HG02642 (cell line): ENCODE results near the gene ZNF438.

ENCODE experiments used
- ATAC-seq: cut with Tn5 transposase; IDR thresholded peaks from one replicate; pipeline ENCODE4 v1.9.1; 2021; ENCODE audit warnings: mild to moderate bottlenecking; ENCODE audit not compliant: unreplicated experiment, poor library complexity

Gene ZNF438

DNA sequence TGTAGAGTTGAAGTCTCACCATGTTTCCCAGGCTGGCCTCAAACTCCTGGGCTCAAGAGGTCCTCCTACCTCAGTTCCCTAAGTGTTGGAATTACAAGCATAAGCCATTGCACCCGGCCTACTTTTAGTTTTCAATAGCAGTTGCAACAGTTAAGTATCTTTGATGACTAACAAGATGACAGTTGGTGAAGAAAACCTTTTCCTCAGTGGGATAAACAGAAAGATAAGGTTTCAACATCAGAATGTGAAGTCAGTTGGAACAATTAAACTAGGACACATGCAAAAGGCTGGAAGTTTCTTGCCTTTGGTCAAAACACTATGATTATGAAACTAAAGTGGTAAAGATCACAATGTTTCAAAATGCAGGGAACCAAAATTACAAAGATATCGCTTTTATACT, 169.2 kb downstream of the ZNF438 start:
- no peak for ATAC-seq

DNA sequence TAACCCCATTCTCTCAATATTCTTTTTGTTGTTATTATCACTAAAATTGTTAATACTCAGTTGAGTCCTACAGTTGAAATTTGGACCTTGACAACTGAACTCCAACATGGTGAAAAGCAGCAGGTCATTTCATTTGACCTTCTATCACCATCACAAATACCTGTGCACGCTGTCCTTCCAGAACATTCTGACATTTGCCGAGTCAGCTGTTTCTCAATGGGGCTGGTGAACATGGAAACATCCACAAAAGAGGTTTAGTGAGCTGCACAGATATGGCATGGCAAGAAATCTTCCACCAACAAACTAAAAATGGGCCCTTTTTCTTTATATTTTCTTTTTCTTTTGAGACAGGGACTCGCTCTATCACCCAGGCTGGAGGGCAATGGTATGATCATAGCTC, 169.7 kb downstream of the ZNF438 start:
- no peak for ATAC-seq

DNA sequence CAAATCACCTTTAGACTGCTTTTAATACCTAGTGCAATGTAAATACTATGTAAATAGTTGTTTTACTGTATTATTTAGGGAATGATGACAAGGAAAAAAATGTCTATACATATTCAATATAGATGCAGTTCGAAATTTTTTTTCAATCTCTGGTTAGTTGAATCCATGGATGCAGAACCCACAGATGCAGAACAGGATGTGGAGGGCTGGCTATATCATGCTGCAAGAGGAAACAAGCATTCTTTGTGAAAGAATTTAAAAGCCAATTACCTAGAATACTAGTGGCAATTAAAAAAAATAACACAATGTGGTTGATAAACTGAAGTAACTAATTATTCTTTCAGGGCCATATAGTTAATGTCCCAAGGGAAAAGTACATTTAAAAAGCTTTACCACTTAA, 170.4 kb downstream of the ZNF438 start:
- no peak for ATAC-seq

- no peak for ATAC-seq
Observed at GRCh38 chr10:30858499-30858898, 173.2 kb downstream of the ZNF438 start.

DNA sequence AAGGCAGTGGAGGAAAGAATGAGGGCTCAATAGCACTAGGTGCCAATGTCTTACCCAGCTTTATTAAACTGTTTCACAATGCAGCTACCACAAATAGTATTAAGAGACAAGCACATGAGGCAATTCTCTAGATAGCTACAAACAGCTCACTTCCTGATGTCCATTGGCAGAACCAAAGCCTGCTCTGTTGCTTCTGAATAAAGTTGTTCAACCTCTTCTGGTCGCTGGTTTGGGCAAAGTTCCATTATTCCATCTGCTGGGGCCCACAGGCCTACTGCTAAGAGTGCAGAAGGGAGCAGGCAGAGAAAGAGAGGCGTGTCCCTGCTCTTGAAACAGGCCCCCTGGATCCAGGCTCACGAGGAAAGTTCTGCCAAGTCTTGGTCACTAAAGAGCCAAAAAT, 173.9 kb downstream of the ZNF438 start:
- no peak for ATAC-seq

DNA sequence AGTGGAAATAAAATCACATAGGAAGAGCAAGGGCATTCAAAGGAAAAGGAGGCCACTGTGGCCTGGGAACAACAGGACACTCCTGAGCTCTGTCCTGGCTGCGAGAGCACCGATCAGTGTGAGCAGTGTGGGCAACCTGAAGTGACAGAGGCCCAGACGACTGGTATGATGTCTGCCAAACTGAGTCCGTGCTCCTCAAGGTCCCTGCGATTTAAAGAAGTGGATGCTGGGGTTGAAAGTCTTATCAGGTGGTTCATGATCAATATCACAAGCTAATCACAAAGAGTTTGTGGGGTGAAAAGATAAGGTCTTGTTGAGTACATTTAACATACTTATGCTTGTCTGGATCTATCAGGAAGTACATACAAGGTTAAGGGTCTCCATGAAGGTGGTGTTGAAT, 176.5 kb downstream of the ZNF438 start:
- ATAC-seq = no peak

DNA sequence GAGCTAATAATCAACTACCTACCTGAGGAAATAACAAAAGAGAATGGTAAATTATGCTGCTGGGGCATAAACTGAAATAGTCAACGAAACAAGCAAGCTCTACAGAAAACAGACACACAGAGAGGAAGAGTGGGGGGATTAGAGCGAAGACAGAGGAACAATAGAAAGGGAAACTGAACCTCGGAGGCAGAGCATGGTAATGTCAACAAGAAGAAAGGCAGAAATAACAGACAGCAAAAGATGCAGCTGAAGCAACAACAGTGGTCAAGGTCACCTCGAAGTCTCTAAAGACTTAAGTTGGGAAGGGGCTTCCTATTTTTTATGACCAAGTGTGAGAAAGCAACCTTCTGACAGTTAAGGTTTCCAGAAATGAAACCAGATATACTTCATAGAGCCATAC, 177.0 kb downstream of the ZNF438 start:
- ATAC-seq = no peak

- ATAC-seq = no peak
Observed at GRCh38 chr10:30853066-30853465, 178.6 kb downstream of the ZNF438 start.

DNA sequence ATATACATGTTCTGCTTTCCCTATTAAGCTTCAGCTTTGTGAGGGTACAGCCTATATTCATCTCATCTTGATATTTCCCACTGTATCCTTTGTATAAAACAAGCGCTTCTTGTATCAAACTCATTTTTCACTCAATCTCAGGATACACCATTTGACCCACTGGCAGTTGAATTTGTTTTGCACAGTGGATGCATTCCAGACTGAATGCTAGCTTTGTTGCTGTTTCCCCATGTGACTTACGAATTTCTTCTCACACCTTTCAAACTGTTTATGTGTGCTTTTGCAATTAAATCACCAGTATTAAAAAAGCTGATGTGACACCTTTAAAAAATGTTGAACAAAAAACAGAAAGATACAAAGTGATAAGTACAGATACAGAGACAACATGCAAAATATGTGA, 180.9 kb downstream of the ZNF438 start:
- ATAC-seq = no peak

DNA sequence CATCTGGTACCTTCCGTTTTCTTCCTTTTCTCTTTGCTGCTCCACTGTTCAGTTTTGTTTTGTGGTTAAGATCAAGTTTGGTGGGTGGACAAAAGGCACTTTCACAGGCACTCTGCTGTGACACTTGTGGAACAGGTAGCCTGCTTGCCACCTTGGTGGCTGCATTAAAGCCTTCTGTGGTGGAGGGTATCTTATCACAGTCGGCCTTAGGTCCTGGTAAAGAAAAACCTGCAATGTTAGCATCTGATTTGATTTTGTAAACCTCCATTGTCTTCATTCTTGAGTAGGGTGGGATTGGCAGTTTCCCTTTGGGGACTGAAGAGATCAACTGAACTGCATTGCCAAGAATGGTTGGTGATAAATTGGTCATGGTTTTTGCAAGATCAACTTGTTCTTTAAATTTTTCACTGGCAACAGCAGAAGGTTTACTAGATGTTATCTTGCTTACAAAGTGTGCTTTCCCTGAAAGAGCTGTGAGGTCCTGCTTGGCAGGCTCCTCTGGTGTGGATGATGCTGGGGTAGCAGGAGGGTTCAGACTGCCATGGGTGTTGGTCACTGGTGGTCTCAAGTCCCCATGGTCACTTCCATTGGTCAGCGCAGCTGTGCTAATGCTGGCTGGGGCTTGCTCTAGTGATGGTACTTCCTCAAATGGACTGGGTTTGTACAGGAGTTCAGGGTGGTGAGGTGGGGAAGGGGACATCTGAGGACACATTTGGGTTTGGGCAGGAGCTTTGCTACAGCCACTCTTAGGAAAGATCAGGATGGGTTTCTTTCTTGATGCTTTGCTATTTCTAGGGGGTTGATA, 182.2 kb downstream of the ZNF438 start:
- ATAC-seq = no peak

- ATAC-seq = no peak
Observed at GRCh38 chr10:30848396-30849032, 183.2 kb downstream of the ZNF438 start.

GRCh38 chr10:30847642-30848041, 184.0 kb downstream of the ZNF438 start:
- no peak for ATAC-seq

- ATAC-seq = no peak
Observed at GRCh38 chr10:30847199-30847598, 184.5 kb downstream of the ZNF438 start.

- no peak for ATAC-seq
Observed at GRCh38 chr10:30846710-30847109, 185.0 kb downstream of the ZNF438 start.

GRCh38 chr10:30842894-30843293, 188.8 kb downstream of the ZNF438 start:
- ATAC-seq = no peak

GRCh38 chr10:30842185-30842584, 189.5 kb downstream of the ZNF438 start:
- no peak for ATAC-seq

- ATAC-seq = no peak
Observed at GRCh38 chr10:30840395-30841050, 191.1 kb downstream of the ZNF438 start.

- ATAC-seq = no peak
Observed at GRCh38 chr10:30839652-30840051, 192.0 kb downstream of the ZNF438 start.

GRCh38 chr10:30836406-30836805, 195.3 kb downstream of the ZNF438 start:
- no peak for ATAC-seq

- no peak for ATAC-seq
Observed at GRCh38 chr10:30835146-30835545, 196.5 kb downstream of the ZNF438 start.

DNA sequence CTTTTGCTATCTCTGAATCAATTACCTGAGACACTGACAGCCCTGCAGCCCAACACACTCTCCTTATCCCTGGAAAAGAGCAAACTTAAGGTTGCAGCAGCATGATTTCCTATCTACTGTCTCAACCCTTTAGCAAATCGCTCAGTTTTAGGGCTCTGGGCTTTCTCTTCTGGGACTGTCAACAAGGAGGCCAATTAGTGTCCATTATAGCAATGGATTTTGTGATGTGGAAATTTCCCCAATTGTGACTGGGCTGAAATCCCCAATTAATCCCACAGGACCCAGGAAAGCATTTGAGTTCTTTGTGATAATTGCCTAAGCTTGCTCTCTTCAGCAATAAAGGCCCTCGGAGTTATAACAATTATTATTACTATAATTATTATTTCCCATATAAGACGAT, 197.0 kb downstream of the ZNF438 start:
- no peak for ATAC-seq
